Kidney epithelial cell (primary cell): Measurements from ENCODE around the gene HOXC11. TPM values are rescaled to one million over a fixed set of nuclear protein-coding genes. Genes with fewer than 3 reads are reported as not detected.

Experiments used
- DNase-seq: peaks from one replicate; pipeline ENCODE4 v3.0.0-alpha.2; 2010; ENCODE audit warnings: low read depth
- H3K27me3 ChIP-seq: 2 replicates; pipeline ENCODE4 v1.6.0; 2011; ENCODE audit warnings: low read length; ENCODE audit not compliant: control insufficient read depth, insufficient read depth
- H3K36me3 ChIP-seq: 2 replicates; pipeline ENCODE4 v1.5.1; 2011; ENCODE audit warnings: low read length; ENCODE audit not compliant: control insufficient read depth, insufficient read depth
- H3K4me3 ChIP-seq: 2 replicates; pipeline ENCODE4 v1.5.1; 2011; ENCODE audit warnings: low read depth, mild to moderate bottlenecking, control low read depth, low read length
- total RNA-seq: library from RNA; depleted of rRNA; stranded (reverse); fragments of >200 nt; gene quantifications from 2 replicates; pipeline ENCODE4 v1.2.3, GENCODE V29; 2015
- TF ChIP-seq, protein P1 (sequence below): IDR thresholded peaks from 2 replicates; pipeline ENCODE4 v1.5.1; 2011; ENCODE audit warnings: mild to moderate bottlenecking, moderate library complexity, low read length, control low read depth, inconsistent platforms; ENCODE audit not compliant: insufficient read depth, poor library complexity, severe bottlenecking

HOXC11 gene
- total RNA-seq, 1 donor from 2014 or later, result 0.58 TPM

- TF ChIP-seq, protein P1, sequence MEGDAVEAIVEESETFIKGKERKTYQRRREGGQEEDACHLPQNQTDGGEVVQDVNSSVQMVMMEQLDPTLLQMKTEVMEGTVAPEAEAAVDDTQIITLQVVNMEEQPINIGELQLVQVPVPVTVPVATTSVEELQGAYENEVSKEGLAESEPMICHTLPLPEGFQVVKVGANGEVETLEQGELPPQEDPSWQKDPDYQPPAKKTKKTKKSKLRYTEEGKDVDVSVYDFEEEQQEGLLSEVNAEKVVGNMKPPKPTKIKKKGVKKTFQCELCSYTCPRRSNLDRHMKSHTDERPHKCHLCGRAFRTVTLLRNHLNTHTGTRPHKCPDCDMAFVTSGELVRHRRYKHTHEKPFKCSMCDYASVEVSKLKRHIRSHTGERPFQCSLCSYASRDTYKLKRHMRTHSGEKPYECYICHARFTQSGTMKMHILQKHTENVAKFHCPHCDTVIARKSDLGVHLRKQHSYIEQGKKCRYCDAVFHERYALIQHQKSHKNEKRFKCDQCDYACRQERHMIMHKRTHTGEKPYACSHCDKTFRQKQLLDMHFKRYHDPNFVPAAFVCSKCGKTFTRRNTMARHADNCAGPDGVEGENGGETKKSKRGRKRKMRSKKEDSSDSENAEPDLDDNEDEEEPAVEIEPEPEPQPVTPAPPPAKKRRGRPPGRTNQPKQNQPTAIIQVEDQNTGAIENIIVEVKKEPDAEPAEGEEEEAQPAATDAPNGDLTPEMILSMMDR, result no peak
- DNase-seq, result no peak
- H3K4me3 ChIP-seq, result no peak overlapping the region
- no peaks in the 10 kb centered on the region for H3K36me3 ChIP-seq
- peaks cover 13% of the 10 kb centered on the region for H3K27me3 ChIP-seq
Measured at GRCh38 chr12:54020591-54021405, 47.9 kb downstream of the HOXC11 start.

- Histone ChIP-seq H3K4me3 (no peak overlapping the region), H3K36me3 (no peaks in the 10 kb centered on the region), H3K27me3 (peaks cover 11% of the 10 kb centered on the region)
- TF ChIP-seq, protein P1, result peak; percentile 17
- DNase-seq, result no peak
Measured at GRCh38 chr12:54021432-54022013, 48.6 kb downstream of the HOXC11 start.

DNA sequence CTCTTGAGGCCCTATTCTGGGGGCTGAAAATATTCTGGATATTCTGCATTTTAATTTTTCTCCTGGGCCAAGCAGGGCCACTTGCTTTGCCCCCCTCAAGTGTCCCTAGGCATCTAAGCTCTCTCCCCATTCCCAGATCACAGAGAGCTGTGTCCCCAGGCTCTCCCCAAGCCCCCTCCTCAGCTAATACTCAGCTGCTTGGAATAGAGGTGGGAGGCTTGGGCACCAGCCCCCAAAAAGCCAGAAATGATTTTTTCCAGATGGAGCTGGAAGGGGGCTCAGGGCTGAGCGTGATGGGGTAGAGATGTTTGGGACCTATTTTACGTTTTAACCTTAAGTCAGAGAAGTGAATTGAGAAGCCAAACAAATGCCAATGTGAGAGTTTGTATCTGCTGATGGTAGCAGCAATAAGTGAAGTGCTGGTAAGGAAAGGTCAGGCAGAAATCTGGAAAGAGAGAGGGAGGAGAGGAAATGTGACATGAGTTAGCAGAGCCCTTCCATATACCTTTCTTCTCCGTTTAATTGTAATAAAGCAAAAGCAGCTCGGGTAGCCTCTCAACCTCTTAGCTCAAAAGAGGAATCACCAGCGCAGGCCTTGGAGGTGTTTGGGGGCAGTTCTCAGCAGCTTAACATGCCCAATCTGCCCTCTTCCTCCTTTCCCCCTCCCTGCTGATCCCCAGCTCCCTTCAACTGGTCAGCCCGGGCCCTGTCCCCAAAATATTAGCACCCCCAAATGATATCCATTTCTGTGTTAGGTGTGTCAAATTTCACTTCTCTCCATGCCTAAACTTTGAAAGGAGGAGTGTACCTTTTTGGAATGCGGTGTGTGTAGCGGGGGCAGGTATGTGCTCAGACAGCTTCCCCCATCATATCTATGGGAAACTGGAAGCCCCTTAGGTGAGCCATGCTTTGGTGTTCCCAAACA is 50.3 kb downstream of the HOXC11 start:
- Histone ChIP-seq H3K36me3 (no peaks in the 10 kb centered on the region), H3K4me3 (no peak overlapping the region), H3K27me3 (peaks cover 9% of the 10 kb centered on the region)
- TF ChIP-seq, protein P1, result no peak
- DNase-seq, result no peak

GRCh38 chr12:54024127-54024526 is 51.2 kb downstream of the HOXC11 start:
- TF ChIP-seq, protein P1, result no peak

DNA sequence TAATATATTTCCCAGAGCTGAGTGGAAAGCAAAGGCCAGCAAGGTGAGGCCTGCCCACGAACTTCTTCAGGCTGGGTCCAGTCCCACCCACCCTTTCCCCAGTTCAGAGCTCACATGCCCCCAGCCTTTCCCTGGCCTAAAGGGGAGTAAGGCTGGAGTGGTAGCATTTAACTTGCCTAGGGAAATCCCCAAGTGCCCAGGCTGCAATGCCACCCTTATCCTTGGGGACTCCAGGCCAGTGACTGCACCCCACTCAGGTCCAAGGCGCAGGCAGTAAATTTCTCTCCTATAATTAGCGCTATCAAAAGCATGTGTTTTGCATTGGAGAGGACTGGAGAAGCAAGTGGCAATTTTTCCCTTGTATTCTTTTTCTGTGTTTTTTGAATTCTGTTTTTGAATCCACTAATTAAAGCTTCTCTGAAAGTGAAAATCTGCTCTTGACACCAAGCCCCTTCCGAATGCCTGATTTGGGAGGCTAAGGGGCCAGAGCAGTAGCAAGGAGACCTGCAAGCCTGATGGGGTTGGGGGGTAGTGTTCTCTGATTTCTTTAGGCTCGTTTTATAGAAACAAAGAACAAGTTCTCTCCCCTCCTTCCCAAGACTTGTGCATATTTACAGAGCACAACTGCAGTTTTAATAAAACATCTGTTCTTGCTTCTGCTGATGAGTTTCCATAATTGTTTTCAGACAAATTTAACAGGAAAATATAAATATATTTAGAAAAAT is 51.8 kb downstream of the HOXC11 start:
- Histone ChIP-seq H3K4me3 (no peak overlapping the region), H3K36me3 (no peaks in the 10 kb centered on the region), H3K27me3 (peaks cover 16% of the 10 kb centered on the region)
- DNase-seq, result no peak
- TF ChIP-seq, protein P1, result no peak

More at GRCh38 chr12:54024127-54024526, 51.2 kb downstream of the HOXC11 start:
- H3K27me3 ChIP-seq, result peaks cover 14% of the 10 kb centered on the region
- H3K4me3 ChIP-seq, result no peak overlapping the region
- no peaks in the 10 kb centered on the region for H3K36me3 ChIP-seq
- no peak for DNase-seq
